Measurements from ENCODE around the gene C6orf163. TPM values are rescaled to one million over a fixed set of nuclear protein-coding genes. Genes with fewer than 3 reads are reported as not detected.

C6orf163 gene
- total and polyA plus RNA-seq, 2 of the 13 experiments (the other 11 are each of a cell fraction or from before 2014, with no cell fraction given): 0.62 to 1.8 TPM

GRCh38 chr6:87407901-87408720, 63.5 kb downstream of the C6orf163 start, which contains the start of gene CFAP206 (continued):
- peak; percentile 72; the same call in 1 of the 2 replicates for TF ChIP-seq STAT6 (CRISPR knock-in tag; IDR thresholded peaks at IDR 0.05; ENCODE audit: borderline replicate concordance)
- TF ChIP-seq KDM5A (IDR thresholded peaks at IDR 0.05; ENCODE audit: borderline replicate concordance, low read length): peak; percentile 94; the same call in 1 of the 2 replicates
- TF ChIP-seq ZNF556 (CRISPR knock-in tag; IDR thresholded peaks at IDR 0.05; ENCODE audit: borderline replicate concordance): peak; percentile 62; the same call in 1 of the 2 replicates
- no peak for TF ChIP-seq PPARG (CRISPR knock-in tag; conservative IDR thresholded peaks at IDR 0.05)
- TF ChIP-seq RAD21 (CRISPR knock-in tag; IDR thresholded peaks at IDR 0.05): peak; percentile 8; the same call in 1 of the 2 replicates
- no peak for TF ChIP-seq ZNF256 (CRISPR knock-in tag; conservative IDR thresholded peaks at IDR 0.05)
- TF ChIP-seq ZFP90 (CRISPR knock-in tag; IDR thresholded peaks at IDR 0.05; ENCODE audit: borderline replicate concordance): no peak; the same call in 1 of the 2 replicates
- no peak for TF ChIP-seq GTF2F1 (IDR thresholded peaks at IDR 0.05; ENCODE audit: low read length)
- TF ChIP-seq KLF6 (CRISPR knock-in tag; IDR thresholded peaks at IDR 0.05): no peak
- TF ChIP-seq ZNF350 (CRISPR knock-in tag; IDR thresholded peaks at IDR 0.05; ENCODE audit: borderline replicate concordance, low read depth): peak; percentile 61; the same call in 1 of the 2 replicates
- TF ChIP-seq ZNF580 (CRISPR knock-in tag; IDR thresholded peaks at IDR 0.05; ENCODE audit: borderline replicate concordance, low read depth): peak; percentile 14; the same call in 1 of the 2 replicates
- peak; percentile 100 for TF ChIP-seq ZNF205 (CRISPR knock-in tag; IDR thresholded peaks at IDR 0.05)
- peak; percentile 65; the same call in 1 of the 2 replicates for TF ChIP-seq POGZ (CRISPR knock-in tag; IDR thresholded peaks at IDR 0.05)
- peak; percentile 17; the same call in 1 of the 2 replicates for TF ChIP-seq STAG1 (CRISPR knock-in tag; IDR thresholded peaks at IDR 0.05)
- TF ChIP-seq BCL6 (CRISPR knock-in tag; IDR thresholded peaks at IDR 0.05): no peak
- TF ChIP-seq MYC (CRISPR knock-in tag; IDR thresholded peaks at IDR 0.05; ENCODE audit: borderline replicate concordance): 0 out of 2 replicates have a peak, but pooled peaks have one; percentile 33
- no peak for TF ChIP-seq SUZ12 (IDR thresholded peaks at IDR 0.05; ENCODE audit: low read depth, low read length)
- peak; percentile 67 for TF ChIP-seq ZBTB38 (CRISPR knock-in tag; IDR thresholded peaks at IDR 0.05)
- TF ChIP-seq, protein P1, sequence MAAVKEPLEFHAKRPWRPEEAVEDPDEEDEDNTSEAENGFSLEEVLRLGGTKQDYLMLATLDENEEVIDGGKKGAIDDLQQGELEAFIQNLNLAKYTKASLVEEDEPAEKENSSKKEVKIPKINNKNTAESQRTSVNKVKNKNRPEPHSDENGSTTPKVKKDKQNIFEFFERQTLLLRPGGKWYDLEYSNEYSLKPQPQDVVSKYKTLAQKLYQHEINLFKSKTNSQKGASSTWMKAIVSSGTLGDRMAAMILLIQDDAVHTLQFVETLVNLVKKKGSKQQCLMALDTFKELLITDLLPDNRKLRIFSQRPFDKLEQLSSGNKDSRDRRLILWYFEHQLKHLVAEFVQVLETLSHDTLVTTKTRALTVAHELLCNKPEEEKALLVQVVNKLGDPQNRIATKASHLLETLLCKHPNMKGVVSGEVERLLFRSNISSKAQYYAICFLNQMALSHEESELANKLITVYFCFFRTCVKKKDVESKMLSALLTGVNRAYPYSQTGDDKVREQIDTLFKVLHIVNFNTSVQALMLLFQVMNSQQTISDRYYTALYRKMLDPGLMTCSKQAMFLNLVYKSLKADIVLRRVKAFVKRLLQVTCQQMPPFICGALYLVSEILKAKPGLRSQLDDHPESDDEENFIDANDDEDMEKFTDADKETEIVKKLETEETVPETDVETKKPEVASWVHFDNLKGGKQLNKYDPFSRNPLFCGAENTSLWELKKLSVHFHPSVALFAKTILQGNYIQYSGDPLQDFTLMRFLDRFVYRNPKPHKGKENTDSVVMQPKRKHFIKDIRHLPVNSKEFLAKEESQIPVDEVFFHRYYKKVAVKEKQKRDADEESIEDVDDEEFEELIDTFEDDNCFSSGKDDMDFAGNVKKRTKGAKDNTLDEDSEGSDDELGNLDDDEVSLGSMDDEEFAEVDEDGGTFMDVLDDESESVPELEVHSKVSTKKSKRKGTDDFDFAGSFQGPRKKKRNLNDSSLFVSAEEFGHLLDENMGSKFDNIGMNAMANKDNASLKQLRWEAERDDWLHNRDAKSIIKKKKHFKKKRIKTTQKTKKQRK (IDR thresholded peaks at IDR 0.05; ENCODE audit: low read length): no peak
- TF ChIP-seq SNAI1 (CRISPR knock-in tag; IDR thresholded peaks at IDR 0.05; ENCODE audit: borderline replicate concordance): no peak
- peak; percentile 15; the same call in 1 of the 2 replicates for TF ChIP-seq ZMYM4 (CRISPR knock-in tag; IDR thresholded peaks at IDR 0.05)
